ENCODE data around the gene CBARP. TPM values are rescaled to one million over a fixed set of nuclear protein-coding genes. Genes with fewer than 3 reads are reported as not detected.

Gene CBARP
- polyA plus RNA-seq, 3 donors: not detected

DNA sequence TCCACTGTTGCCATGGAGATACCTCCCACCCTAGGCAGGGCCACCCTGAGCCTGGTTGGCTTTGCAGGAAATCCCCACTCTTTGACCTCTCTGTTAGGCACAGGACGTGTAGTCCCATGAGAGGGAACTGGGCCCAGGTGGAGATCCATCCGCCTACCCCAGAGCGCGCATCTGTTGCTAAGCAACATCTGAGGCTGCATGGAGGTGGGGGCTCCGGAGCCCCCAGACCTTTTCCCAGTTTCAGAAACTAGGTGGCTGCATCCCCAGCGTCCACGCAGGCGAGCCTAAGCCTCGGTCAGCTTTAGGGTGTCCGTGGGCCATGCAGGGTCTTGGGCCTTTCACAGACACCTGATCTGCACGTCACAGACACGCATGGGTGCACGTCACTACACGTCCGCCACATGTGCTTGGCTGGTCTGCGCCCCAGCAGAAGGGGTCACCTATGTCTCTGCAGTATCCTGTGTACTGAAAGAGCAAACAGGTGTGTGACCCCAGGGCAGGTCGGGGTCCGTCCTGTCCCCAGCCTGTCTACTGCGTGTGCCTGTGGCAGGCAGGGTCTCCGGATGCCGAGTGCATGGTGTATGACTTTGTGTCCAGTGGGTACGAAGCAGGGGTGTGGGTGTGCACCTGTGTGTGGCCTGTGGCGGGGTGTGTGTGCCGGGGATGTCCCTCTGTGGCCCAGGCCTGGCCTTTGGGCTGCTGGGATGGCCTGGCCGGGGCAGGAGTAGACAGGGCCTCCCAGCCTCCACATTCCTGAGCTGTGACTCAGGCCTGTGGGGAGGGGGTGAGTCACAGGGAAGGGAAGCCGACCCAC is 27.2 kb upstream of the CBARP start:
- intact Hi-C loops (cut with micrococcal nuclease): loop anchor here in 1 of 2 donors (5.0 kb wide), 1 partner anchor 163 kb away; the partner anchor contains the start of gene GPX4
- H3K9me3 Mint-ChIP-seq: peaks cover 0 to 2% (median 0%) of the 10 kb centered on the region in 7 donors
- no peak overlapping the region for H3K9ac ChIP-seq (ENCODE audit: insufficient read depth, low read length, poor library complexity, severe bottlenecking)

DNA sequence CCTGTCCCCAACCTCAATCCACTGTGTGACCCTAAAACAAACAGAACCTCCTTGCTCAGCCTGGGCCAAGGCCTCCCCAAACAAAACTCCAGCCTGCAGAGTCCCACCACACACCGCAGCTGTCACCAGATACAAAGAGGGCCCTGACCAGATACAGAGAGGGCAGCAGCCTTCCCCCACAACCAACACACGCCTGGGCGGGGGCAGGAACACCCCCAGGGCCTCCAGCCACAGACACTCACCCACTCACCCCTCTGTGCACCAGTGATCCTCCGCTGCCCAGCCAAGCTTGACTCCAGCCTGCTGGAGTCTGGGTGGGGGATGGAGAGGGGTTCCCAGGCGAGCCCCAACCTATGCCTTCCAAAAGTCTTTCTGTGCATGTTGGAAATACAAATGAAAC is 25.4 kb upstream of the CBARP start:
- Histone ChIP-seq H3K27ac (ENCODE audit: low read depth in 1 of 2, low read length in 2 of 2) (no peak overlapping the region), H3K27me3 (ENCODE audit: control insufficient read depth in 2 of 2, insufficient read depth in 2 of 2, low read length in 2 of 2) (peaks cover 0 to 8% of the 10 kb centered on the region in 2 donors), H2AFZ (ENCODE audit: insufficient read depth, low read depth, low read length, poor library complexity, severe bottlenecking) (no peak overlapping the region), H3K4me2 (replicated peaks; ENCODE audit: extremely low read depth, low read length, poor library complexity, severe bottlenecking) (no peak overlapping the region), H4K20me1 (ENCODE audit: insufficient read depth, low read length) (peaks cover 37% of the 10 kb centered on the region), H3K36me3 (replicated peaks in 1 of 2; ENCODE audit: control insufficient read depth in 1 of 2, insufficient read depth in 2 of 2, low read length in 2 of 2) (peaks cover under 1 to 2% of the 10 kb centered on the region in 2 donors), H3K4me3 (replicated peaks in 1 of 3; ENCODE audit: low read depth in 2 of 3, low read length in 3 of 3) (no peak overlapping the region), H3K9me3 (replicated peaks in 1 of 2; ENCODE audit: control insufficient read depth in 1 of 2, insufficient read depth in 1 of 2, low read length in 2 of 2) (no peaks in the 10 kb centered on the region), H3K79me2 (ENCODE audit: insufficient read depth, low read length) (peaks cover 21% of the 10 kb centered on the region), H3K4me1 (ENCODE audit: control insufficient read depth in 1 of 2, insufficient read depth in 2 of 2, low read length in 2 of 2) (peaks cover 67 to 80% of the 10 kb centered on the region in 2 donors), H3K9ac (ENCODE audit: insufficient read depth, low read length, poor library complexity, severe bottlenecking) (no peak overlapping the region)
- Mint-ChIP-seq H3K4me3 (peak overlapping the region in 1 of 2 donors; percentile 34), H3K27me3 (ENCODE audit: low read depth in 3 of 3) (peaks cover 12 to 22% (median 14%) of the 10 kb centered on the region in 3 donors), H3K4me1 (peaks cover 55% of the 10 kb centered on the region), H3K27ac (peak overlapping the region in 5 of 7 donors; percentile 54 to 88 (median 69)), H3K9me3 (peaks cover 0 to 2% (median 0%) of the 10 kb centered on the region in 7 donors), H3K36me3 (peaks cover 5 to 8% of the 10 kb centered on the region in 2 donors)
- intact Hi-C loops (cut with micrococcal nuclease): no loop called here
- no peak for DNase-seq
- 90% methylated on average over 1 of the region's 5 CpGs for WGBS (ENCODE audit: insufficient coverage)
- TF ChIP-seq, protein P1, sequence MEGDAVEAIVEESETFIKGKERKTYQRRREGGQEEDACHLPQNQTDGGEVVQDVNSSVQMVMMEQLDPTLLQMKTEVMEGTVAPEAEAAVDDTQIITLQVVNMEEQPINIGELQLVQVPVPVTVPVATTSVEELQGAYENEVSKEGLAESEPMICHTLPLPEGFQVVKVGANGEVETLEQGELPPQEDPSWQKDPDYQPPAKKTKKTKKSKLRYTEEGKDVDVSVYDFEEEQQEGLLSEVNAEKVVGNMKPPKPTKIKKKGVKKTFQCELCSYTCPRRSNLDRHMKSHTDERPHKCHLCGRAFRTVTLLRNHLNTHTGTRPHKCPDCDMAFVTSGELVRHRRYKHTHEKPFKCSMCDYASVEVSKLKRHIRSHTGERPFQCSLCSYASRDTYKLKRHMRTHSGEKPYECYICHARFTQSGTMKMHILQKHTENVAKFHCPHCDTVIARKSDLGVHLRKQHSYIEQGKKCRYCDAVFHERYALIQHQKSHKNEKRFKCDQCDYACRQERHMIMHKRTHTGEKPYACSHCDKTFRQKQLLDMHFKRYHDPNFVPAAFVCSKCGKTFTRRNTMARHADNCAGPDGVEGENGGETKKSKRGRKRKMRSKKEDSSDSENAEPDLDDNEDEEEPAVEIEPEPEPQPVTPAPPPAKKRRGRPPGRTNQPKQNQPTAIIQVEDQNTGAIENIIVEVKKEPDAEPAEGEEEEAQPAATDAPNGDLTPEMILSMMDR (IDR thresholded peaks at IDR 0.05): no peak

More for the DNA sequence above, 27.2 kb upstream of the CBARP start:
- Mint-ChIP-seq H3K27ac (peak overlapping the region in 4 of 7 donors; percentile 26 to 70 (median 54)), H3K27me3 (ENCODE audit: low read depth in 3 of 3) (peaks cover 12 to 22% (median 14%) of the 10 kb centered on the region in 3 donors), H3K4me3 (peak overlapping the region; percentile 9 to 37), H3K36me3 (peaks cover 0 to 5% of the 10 kb centered on the region in 2 donors), H3K4me1 (peaks cover 49% of the 10 kb centered on the region)
- Histone ChIP-seq H4K20me1 (ENCODE audit: insufficient read depth, low read length) (peaks cover 32% of the 10 kb centered on the region), H3K27ac (ENCODE audit: low read depth in 1 of 2, low read length in 2 of 2) (peak overlapping the region in 1 of 2 donors; percentile 9), H2AFZ (ENCODE audit: insufficient read depth, low read depth, low read length, poor library complexity, severe bottlenecking) (no peak overlapping the region), H3K9me3 (replicated peaks in 1 of 2; ENCODE audit: control insufficient read depth in 1 of 2, insufficient read depth in 1 of 2, low read length in 2 of 2) (no peaks in the 10 kb centered on the region), H3K4me2 (replicated peaks; ENCODE audit: extremely low read depth, low read length, poor library complexity, severe bottlenecking) (no peak overlapping the region), H3K4me1 (ENCODE audit: control insufficient read depth in 1 of 2, insufficient read depth in 2 of 2, low read length in 2 of 2) (peaks cover 61 to 75% of the 10 kb centered on the region in 2 donors), H3K36me3 (replicated peaks in 1 of 2; ENCODE audit: control insufficient read depth in 1 of 2, insufficient read depth in 2 of 2, low read length in 2 of 2) (no peaks in the 10 kb centered on the region), H3K4me3 (replicated peaks in 1 of 3; ENCODE audit: low read depth in 2 of 3, low read length in 3 of 3) (no peak overlapping the region), H3K79me2 (ENCODE audit: insufficient read depth, low read length) (peaks cover 22% of the 10 kb centered on the region), H3K27me3 (ENCODE audit: control insufficient read depth in 2 of 2, insufficient read depth in 2 of 2, low read length in 2 of 2) (peaks cover 0 to 8% of the 10 kb centered on the region in 2 donors)
- TF ChIP-seq, protein P1 (IDR thresholded peaks at IDR 0.05): no peak
- 91% methylated on average over 22 of the region's 26 CpGs for WGBS (ENCODE audit: insufficient coverage)
- peak in 2 of 3 donors; percentile 60 to 82 for DNase-seq
